Smooth muscle cell (in vitro differentiated cells): ENCODE measurements around the gene HOXC5. TPM values are rescaled to one million over a fixed set of nuclear protein-coding genes. Genes with fewer than 3 reads are reported as not detected.

Experiments used
- DNase-seq: peaks from one replicate; lab custom pipeline; 2025; ENCODE audit not compliant: unreplicated experiment; lab: John Stamatoyannopoulos, UW
- H2AFZ ChIP-seq: fragments of 200-600 bp; sonication (generic); 2 replicates; pipeline ENCODE4 v1.6.0; 2016; ENCODE audit warnings: antibody characterized with exemption, low read depth, mild to moderate bottlenecking
- H3F3A ChIP-seq: fragments of 200-600 bp; sonication (generic); 2 replicates; pipeline ENCODE4 v1.6.0; 2017; ENCODE audit warnings: antibody characterized with exemption, low read depth
- H3K27ac ChIP-seq: fragments of 200-600 bp; sonication (generic); 2 replicates; pipeline ENCODE4 v1.5.1; 2016; ENCODE audit warnings: low read depth, mild to moderate bottlenecking
- H3K27me3 ChIP-seq: fragments of 200-600 bp; sonication (generic); 2 replicates; pipeline ENCODE4 v1.6.1; 2016; ENCODE audit warnings: low read depth, mild to moderate bottlenecking
- H3K36me3 ChIP-seq: fragments of 200-600 bp; sonication (generic); 2 replicates; pipeline ENCODE4 v1.5.1; 2016; ENCODE audit warnings: low read depth
- H3K4me1 ChIP-seq: fragments of 200-600 bp; sonication (generic); 2 replicates; pipeline ENCODE4 v1.5.1; 2016; ENCODE audit warnings: low read depth
- H3K4me2 ChIP-seq: fragments of 200-600 bp; sonication (generic); 2 replicates; pipeline ENCODE4 v1.6.0; 2016; ENCODE audit warnings: mild to moderate bottlenecking
- H3K4me3 ChIP-seq: fragments of 200-600 bp; sonication (generic); 2 replicates; pipeline ENCODE4 v1.5.1; 2016; ENCODE audit warnings: mild to moderate bottlenecking
- H3K79me2 ChIP-seq: fragments of 200-600 bp; sonication (generic); 2 replicates; pipeline ENCODE4 v1.6.0; 2016; ENCODE audit warnings: low read depth, mild to moderate bottlenecking
- H3K9ac ChIP-seq: fragments of 200-600 bp; sonication (generic); 2 replicates; pipeline ENCODE4 v1.6.0; 2016; ENCODE audit warnings: low read depth
- H3K9me3 ChIP-seq: fragments of 200-600 bp; sonication (generic); replicated peaks from 2 replicates; pipeline ENCODE4 v1.5.1; 2016; ENCODE audit warnings: low read depth
- H4K20me1 ChIP-seq: fragments of 200-600 bp; sonication (generic); 2 replicates; pipeline ENCODE4 v1.6.0; 2016; ENCODE audit warnings: low read depth
- CTCF ChIP-seq: fragments of 200-600 bp; sonication (generic); IDR thresholded peaks from 2 replicates; pipeline ENCODE4 v1.5.1; 2017; ENCODE audit warnings: borderline replicate concordance, mild to moderate bottlenecking, antibody characterized with exemption; ENCODE audit not compliant: insufficient read depth, poor library complexity, severe bottlenecking
- WGBS: methylation state at CpG from one replicate; pipeline ENCODE4 v1.1.7; 2016; ENCODE audit warnings: low lambda C conversion rate; 5-methylcytosine and 5-hydroxymethylcytosine counted together
- polyA plus RNA-seq: library from polyadenylated mRNA; unstranded; fragments of >200 nt; fragmentation: Nextera tagmentation; extraction: Ambion mirVana; gene quantifications from 2 replicates; pipeline ENCODE4 v1.2.1, GENCODE V29; 2016
- total RNA-seq: library from RNA; depleted of rRNA; stranded (reverse); fragments of >200 nt; gene quantifications from 2 replicates; pipeline ENCODE4 v1.2.3, GENCODE V29; 2014

HOXC5 gene
- total and polyA plus RNA-seq, 2 experiments from 2014 or later = 0.54 to 1.3 TPM

- peak; percentile 63 for TF ChIP-seq CTCF
- no peaks in the 10 kb centered on the region for H3K36me3 ChIP-seq
- no peak within 1 kb of the TSS for H2AFZ ChIP-seq
- H4K20me1 ChIP-seq = no peaks in the 10 kb centered on the region
- H3K79me2 ChIP-seq = no peaks in the 10 kb centered on the region
- H3K4me3 ChIP-seq = peak within 1 kb of the TSS; percentile 28
- H3K4me1 ChIP-seq = no peaks in the 10 kb centered on the region
- H3K9ac ChIP-seq = no peak within 1 kb of the TSS
- H3K27ac ChIP-seq = no peak within 1 kb of the TSS
- H3K4me2 ChIP-seq = peak within 1 kb of the TSS; percentile 80
- no peaks in the 10 kb centered on the region for H3F3A ChIP-seq
- WGBS = 11% methylated on average over 52 of the region's 55 CpGs
- no peaks in the 10 kb centered on the region for H3K9me3 ChIP-seq
- peak; percentile 23 for DNase-seq
- H3K27me3 ChIP-seq = peaks cover 100% of the 10 kb centered on the region
These were observed 47.8 kb upstream of the HOXC5 start, which contains the start of gene HOXC10 for GRCh38 chr12:53984901-53985691. TSS of gene HOXC10 (plus strand) at chr12:53985146. CDS start at chr12:53985260, 114 bp downstream.

GRCh38 chr12:53985692-53985993, 47.2 kb upstream of the HOXC5 start:
- H3K4me2 ChIP-seq = peak overlapping the region; percentile 80
- H2AFZ ChIP-seq = no peak overlapping the region
- H3K4me3 ChIP-seq = peak overlapping the region; percentile 11
- no peak for TF ChIP-seq CTCF
- H3K4me1 ChIP-seq = no peaks in the 10 kb centered on the region
- H3K9ac ChIP-seq = no peak overlapping the region
- DNase-seq = no peak
- no peaks in the 10 kb centered on the region for H3K36me3 ChIP-seq
- H3F3A ChIP-seq = no peaks in the 10 kb centered on the region
- peaks cover 100% of the 10 kb centered on the region for H3K27me3 ChIP-seq
- H3K27ac ChIP-seq = no peak overlapping the region
- no peaks in the 10 kb centered on the region for H3K9me3 ChIP-seq
- no peaks in the 10 kb centered on the region for H3K79me2 ChIP-seq
- no peaks in the 10 kb centered on the region for H4K20me1 ChIP-seq
- 21% methylated on average over 21 of the region's 21 CpGs for whole genome bisulfite sequencing

- H3K27ac ChIP-seq = no peak overlapping the region
- H2AFZ ChIP-seq = no peak overlapping the region
- DNase-seq = no peak
- peak overlapping the region; percentile 80 for H3K4me2 ChIP-seq
- H3K27me3 ChIP-seq = peaks cover 100% of the 10 kb centered on the region
- no peaks in the 10 kb centered on the region for H4K20me1 ChIP-seq
- H3K4me3 ChIP-seq = peak overlapping the region; percentile 11
- H3K4me1 ChIP-seq = no peaks in the 10 kb centered on the region
- H3K9ac ChIP-seq = no peak overlapping the region
- H3F3A ChIP-seq = no peaks in the 10 kb centered on the region
- WGBS = 5% methylated on average over 50 of the region's 50 CpGs
- no peak for TF ChIP-seq CTCF
- H3K79me2 ChIP-seq = no peaks in the 10 kb centered on the region
- no peaks in the 10 kb centered on the region for H3K36me3 ChIP-seq
- no peaks in the 10 kb centered on the region for H3K9me3 ChIP-seq
These were observed 46.7 kb upstream of the HOXC5 start for GRCh38 chr12:53985994-53986685.
